ENCODE data around the gene ATP9A. TPM values are rescaled to one million over a fixed set of nuclear protein-coding genes. Genes with fewer than 3 reads are reported as not detected.

The ATP9A gene
- total RNA-seq, 6 experiments from 2014 or later = 10.5 to 17.4 (median 13.0) TPM

DNA sequence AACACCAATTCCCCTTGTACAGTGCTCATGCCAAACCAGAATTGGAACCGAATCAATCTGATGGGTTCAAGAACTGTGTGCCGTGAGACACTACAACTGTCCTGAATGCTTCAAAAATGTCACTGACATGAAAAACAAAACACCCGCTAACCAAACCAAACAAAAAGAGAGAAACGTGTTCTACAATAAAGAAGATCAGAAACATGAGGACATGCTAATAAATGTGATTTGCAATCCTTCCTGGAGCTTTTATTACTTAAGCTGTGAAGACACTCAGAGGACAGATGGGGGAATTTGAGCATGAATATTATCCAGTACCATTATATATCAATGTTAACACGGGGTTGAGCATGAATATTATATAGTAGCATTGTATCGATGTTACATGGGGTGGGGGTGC is 153.5 kb downstream of the ATP9A start:
- H3K27ac ChIP-seq = no peak overlapping the region
- TF ChIP-seq, protein P1, sequence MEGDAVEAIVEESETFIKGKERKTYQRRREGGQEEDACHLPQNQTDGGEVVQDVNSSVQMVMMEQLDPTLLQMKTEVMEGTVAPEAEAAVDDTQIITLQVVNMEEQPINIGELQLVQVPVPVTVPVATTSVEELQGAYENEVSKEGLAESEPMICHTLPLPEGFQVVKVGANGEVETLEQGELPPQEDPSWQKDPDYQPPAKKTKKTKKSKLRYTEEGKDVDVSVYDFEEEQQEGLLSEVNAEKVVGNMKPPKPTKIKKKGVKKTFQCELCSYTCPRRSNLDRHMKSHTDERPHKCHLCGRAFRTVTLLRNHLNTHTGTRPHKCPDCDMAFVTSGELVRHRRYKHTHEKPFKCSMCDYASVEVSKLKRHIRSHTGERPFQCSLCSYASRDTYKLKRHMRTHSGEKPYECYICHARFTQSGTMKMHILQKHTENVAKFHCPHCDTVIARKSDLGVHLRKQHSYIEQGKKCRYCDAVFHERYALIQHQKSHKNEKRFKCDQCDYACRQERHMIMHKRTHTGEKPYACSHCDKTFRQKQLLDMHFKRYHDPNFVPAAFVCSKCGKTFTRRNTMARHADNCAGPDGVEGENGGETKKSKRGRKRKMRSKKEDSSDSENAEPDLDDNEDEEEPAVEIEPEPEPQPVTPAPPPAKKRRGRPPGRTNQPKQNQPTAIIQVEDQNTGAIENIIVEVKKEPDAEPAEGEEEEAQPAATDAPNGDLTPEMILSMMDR (IDR thresholded peaks at IDR 0.05) = no peak
- no peak for TF ChIP-seq POLR2A (IDR thresholded peaks at IDR 0.05)
- no peaks in the 10 kb centered on the region for H3K9me3 ChIP-seq
- H3K27me3 ChIP-seq = no peaks in the 10 kb centered on the region
- no peak for ATAC-seq
- WGBS (ENCODE audit: insufficient coverage, low coverage, low lambda C conversion rate, missing lambda C conversion rate) = 81% methylated on average over 6 of the region's 6 CpGs
- DNase-seq = no peak
- no peaks in the 10 kb centered on the region for H3K4me1 ChIP-seq
- H3K36me3 ChIP-seq = peaks cover 0 to 6% (median 3%) of the 10 kb centered on the region in 4 donors
- H3K4me3 ChIP-seq = no peak overlapping the region
- intact Hi-C loops (cut with DNase I) = no loop called here

DNA sequence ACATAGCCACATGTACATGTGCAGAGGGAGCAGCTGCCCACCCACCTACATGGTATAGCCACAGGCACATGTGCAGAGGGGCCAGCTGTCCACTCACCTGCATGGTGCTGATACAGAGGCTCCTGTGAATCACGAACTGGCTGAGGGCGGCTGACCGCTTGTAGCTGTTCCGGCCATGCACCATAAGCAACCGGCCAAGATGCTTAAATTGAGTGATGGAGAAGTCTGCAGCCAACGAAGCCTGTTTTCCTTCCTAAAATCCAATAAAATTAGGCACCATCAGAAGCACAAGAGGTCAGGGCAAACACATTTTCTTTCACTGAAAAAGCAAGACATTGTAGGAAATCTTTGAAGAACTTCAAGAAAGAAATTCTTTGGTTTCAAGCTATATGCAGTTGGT is 154.6 kb downstream of the ATP9A start:
- H3K9me3 ChIP-seq = no peaks in the 10 kb centered on the region
- no peak overlapping the region for H3K4me3 ChIP-seq
- no peak overlapping the region for H3K27ac ChIP-seq
- ATAC-seq = no peak
- no peak for TF ChIP-seq POLR2A (IDR thresholded peaks at IDR 0.05)
- TF ChIP-seq, protein P1 (IDR thresholded peaks at IDR 0.05) = no peak
- no peaks in the 10 kb centered on the region for H3K27me3 ChIP-seq
- intact Hi-C loops (cut with DNase I) = no loop called here
- DNase-seq = no peak
- WGBS (ENCODE audit: insufficient coverage, low coverage, low lambda C conversion rate, missing lambda C conversion rate) = 100% methylated on average over 2 of the region's 6 CpGs
- peaks cover 0 to 6% (median 3%) of the 10 kb centered on the region in 4 donors for H3K36me3 ChIP-seq
- H3K4me1 ChIP-seq = no peaks in the 10 kb centered on the region

DNA sequence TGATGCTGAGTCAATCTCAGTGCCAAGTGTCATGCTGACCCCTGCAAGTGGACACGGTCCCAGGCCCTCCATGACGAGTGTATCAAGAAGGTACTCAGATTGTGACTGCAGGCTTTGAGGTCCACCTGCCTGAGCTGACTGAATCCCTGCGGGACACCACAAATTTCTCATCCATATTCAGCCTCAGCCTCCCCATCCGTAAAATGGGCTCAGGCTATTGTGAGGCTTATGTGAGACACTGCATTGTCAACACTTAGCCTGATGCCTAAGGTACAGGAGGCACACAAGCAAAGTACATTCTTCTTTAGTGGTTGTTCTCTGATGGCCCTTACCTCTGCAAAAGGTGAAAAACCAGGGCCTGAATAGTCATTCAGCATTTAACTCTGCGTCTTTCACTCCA is 155.3 kb downstream of the ATP9A start:
- no peak for DNase-seq
- H3K27ac ChIP-seq = no peak overlapping the region
- 90% methylated on average over 5 of the region's 5 CpGs for WGBS (ENCODE audit: insufficient coverage, low coverage, low lambda C conversion rate, missing lambda C conversion rate)
- no peak for ATAC-seq
- no peaks in the 10 kb centered on the region for H3K9me3 ChIP-seq
- H3K4me3 ChIP-seq = no peak overlapping the region
- H3K27me3 ChIP-seq = no peaks in the 10 kb centered on the region
- TF ChIP-seq POLR2A (IDR thresholded peaks at IDR 0.05) = no peak
- TF ChIP-seq, protein P1 (IDR thresholded peaks at IDR 0.05) = no peak
- intact Hi-C loops (cut with DNase I) = no loop called here
- peaks cover 0 to 6% (median 1%) of the 10 kb centered on the region in 4 donors for H3K36me3 ChIP-seq
- no peaks in the 10 kb centered on the region for H3K4me1 ChIP-seq

- TF ChIP-seq, protein P1 (IDR thresholded peaks at IDR 0.05) = no peak
- TF ChIP-seq POLR2A (IDR thresholded peaks at IDR 0.05) = no peak
- H3K36me3 ChIP-seq = peaks cover 0 to 6% (median 2%) of the 10 kb centered on the region in 4 donors
- no peak overlapping the region for H3K27ac ChIP-seq
- intact Hi-C loops (cut with DNase I) = no loop called here
- 68% methylated on average over 2 of the region's 2 CpGs for whole genome bisulfite sequencing (ENCODE audit: insufficient coverage, low coverage, low lambda C conversion rate, missing lambda C conversion rate)
- ATAC-seq (no peak), DNase-seq (no peak)
- H3K27me3 ChIP-seq = no peaks in the 10 kb centered on the region
- no peaks in the 10 kb centered on the region for H3K4me1 ChIP-seq
- no peak overlapping the region for H3K4me3 ChIP-seq
- no peaks in the 10 kb centered on the region for H3K9me3 ChIP-seq
These were observed 156.6 kb downstream of the ATP9A start for GRCh38 chr20:51611625-51611890.

All from right lobe of liver (tissue), 6 donors.